GM13976 (cell line): ENCODE data around the gene WDFY4.

Source experiments
- DNase-seq: peaks from one replicate; pipeline ENCODE4 v3.0.0; 2012; ENCODE audit warnings: low spot score
- in situ Hi-C: fragments of 300-500 bp; cut with MboI; formaldehyde crosslinking; loops from one replicate; pipeline ENCODE4 v1.12.0; 2022; ENCODE audit warnings: low sequenced_read_pairs, mixed read lengths, inconsistent platforms; ENCODE audit not compliant: unreplicated experiment
- TF ChIP-seq, protein P1 (sequence below): IDR thresholded peaks from 2 replicates; pipeline ENCODE4 v1.5.1; 2012; ENCODE audit warnings: borderline replicate concordance, mild to moderate bottlenecking; ENCODE audit not compliant: insufficient read depth; ENCODE audit errors: extremely low read depth, missing control alignments, control extremely low read depth

Gene WDFY4

DNA sequence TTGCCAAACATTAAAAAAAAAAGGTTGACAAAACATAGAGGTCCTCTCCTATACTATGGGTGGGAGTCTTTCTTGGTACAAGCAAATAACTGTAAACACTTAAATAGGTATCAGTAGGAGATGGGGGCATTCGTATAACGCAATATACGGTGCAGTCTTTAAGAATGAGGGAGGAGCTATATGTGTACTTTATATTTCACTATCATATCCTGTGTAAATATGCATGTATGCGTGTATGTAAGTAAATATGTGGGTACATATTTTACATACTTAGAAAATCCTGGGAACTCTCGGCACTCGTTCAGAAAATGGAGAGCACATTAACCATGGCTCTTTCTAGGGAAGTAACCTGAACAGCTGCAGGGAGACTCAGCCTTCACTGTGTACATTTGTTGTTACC, 337.0 kb downstream of the WDFY4 start:
- no peak for DNase-seq
- TF ChIP-seq, protein P1, sequence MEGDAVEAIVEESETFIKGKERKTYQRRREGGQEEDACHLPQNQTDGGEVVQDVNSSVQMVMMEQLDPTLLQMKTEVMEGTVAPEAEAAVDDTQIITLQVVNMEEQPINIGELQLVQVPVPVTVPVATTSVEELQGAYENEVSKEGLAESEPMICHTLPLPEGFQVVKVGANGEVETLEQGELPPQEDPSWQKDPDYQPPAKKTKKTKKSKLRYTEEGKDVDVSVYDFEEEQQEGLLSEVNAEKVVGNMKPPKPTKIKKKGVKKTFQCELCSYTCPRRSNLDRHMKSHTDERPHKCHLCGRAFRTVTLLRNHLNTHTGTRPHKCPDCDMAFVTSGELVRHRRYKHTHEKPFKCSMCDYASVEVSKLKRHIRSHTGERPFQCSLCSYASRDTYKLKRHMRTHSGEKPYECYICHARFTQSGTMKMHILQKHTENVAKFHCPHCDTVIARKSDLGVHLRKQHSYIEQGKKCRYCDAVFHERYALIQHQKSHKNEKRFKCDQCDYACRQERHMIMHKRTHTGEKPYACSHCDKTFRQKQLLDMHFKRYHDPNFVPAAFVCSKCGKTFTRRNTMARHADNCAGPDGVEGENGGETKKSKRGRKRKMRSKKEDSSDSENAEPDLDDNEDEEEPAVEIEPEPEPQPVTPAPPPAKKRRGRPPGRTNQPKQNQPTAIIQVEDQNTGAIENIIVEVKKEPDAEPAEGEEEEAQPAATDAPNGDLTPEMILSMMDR = no peak
- in situ Hi-C loops = no loop called here

DNA sequence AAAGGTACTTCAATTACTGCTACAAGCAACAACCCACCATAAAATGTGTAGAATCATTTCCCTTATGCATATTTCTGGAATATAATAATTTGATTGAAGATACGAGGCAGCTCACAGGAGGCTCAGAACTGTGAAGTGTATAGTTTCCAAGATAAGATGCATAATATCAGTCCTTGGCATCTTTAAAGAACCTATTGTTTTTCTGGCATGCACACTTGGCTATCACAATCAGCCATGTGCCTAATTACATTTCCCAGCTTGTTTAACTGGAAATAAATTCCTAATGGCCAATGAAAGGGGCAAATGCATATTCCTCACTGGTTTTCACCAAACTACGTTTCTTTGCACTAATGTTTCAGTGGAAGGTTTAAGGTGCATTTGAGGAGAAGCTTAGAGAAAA, 338.4 kb downstream of the WDFY4 start:
- TF ChIP-seq, protein P1 = no peak
- in situ Hi-C loops = no loop called here
- DNase-seq = no peak

DNA sequence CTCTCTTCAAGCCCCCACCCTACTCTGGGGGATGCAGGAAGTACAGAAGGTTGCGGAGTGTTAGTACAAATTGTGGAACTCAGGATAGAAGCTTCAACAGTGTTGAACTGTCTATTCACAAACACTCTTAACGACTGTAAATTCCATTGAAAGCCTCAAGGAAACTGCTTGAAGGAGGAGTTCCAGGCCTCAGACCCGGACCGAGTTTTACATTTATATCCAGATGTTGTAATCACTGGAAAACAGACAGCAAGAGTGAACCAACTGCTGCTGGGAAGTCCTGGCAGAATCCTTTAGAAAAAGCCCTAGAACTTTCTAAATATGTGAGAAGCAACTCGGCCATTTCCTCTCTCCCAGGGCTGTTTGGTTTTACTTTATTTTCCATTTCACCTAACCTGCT, 339.1 kb downstream of the WDFY4 start:
- no peak for DNase-seq
- in situ Hi-C loops = no loop called here
- TF ChIP-seq, protein P1 = no peak

DNA sequence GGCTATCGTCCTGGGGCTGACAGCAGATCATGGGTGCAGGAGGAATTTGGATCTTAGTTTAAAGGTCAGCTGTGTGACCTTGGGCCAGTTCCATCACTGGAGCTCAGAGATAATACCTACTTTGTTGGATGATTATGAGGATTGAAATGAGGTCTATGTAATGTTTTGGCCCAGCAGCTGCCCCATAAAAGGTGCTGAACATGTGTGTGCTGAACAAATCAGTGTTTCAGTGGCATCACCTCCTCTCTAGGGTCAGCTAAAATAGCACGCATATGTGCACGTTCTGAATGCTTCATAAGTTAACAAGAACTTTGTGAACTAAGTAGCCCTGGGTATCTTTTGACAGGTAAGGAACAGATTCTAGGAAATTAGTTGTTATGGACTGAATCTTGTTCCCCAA, 339.8 kb downstream of the WDFY4 start:
- TF ChIP-seq, protein P1 = no peak
- in situ Hi-C loops = no loop called here

DNA sequence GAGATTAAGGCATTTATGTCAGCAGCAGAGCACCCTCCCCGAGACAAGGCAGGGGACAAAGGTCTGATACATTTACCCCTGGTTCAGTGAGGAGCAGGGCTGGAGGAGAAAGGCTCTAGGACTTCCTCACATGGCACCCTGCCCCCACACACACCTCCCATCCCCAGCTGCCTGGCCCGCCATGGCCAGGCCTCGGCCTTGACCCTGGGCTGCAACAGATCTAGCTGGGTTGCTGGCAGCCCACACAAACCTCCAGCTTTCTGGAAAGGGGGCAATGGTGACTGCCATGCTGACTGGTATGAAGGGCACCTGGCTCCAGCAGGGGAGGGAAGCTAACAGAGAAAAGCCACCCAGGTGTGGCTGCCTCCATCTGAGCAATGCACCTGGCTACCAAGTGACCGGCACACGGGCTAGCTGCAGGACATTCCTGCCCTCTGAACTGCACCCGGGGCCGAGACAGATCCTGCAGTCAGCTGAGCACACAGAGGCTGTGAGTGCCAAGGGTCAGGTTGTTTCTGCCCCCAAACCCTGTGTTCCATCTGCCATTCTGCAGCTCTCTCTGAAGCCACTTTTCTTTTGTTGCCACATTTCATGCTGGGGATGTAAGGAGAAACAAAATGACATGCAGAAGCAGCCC, 340.8 kb downstream of the WDFY4 start:
- in situ Hi-C loops = no loop called here
- TF ChIP-seq, protein P1 = no peak

More for the DNA sequence above, 339.8 kb downstream of the WDFY4 start:
- DNase-seq = no peak

DNA sequence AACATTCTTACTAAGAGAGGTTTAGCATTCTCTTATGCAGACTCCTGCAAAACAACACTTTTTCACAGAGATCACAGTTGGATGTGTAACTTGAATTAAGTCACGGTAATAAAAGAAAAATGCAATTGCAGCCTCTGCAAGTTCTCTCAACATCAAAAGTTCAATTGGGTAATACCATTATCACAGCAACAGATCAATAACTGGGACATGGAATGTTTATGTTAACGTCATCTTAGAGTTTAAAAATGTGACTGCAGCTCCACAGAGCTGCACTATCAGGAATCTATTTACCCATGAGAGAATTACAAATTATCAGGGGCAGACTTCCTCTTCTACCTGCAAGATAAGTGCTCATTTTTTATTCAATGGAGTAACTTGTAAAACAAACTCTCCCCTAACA, 344.0 kb downstream of the WDFY4 start:
- in situ Hi-C loops = no loop called here
- TF ChIP-seq, protein P1 = no peak
- no peak for DNase-seq

More for the DNA sequence above, 340.8 kb downstream of the WDFY4 start:
- no peak for DNase-seq
